T-helper 2 cell (primary cell): ENCODE measurements around the gene MUC5AC.
A peak's percentile ranks its signal among the peaks of the same experiment; 100 is the strongest.

Experiments
- DNase-seq, 5 experiments: peaks; one replicate each; pipeline versions ENCODE4 v3.0.0 to v3.0.0-alpha.2; 2012 to 2022

Gene MUC5AC

DNA sequence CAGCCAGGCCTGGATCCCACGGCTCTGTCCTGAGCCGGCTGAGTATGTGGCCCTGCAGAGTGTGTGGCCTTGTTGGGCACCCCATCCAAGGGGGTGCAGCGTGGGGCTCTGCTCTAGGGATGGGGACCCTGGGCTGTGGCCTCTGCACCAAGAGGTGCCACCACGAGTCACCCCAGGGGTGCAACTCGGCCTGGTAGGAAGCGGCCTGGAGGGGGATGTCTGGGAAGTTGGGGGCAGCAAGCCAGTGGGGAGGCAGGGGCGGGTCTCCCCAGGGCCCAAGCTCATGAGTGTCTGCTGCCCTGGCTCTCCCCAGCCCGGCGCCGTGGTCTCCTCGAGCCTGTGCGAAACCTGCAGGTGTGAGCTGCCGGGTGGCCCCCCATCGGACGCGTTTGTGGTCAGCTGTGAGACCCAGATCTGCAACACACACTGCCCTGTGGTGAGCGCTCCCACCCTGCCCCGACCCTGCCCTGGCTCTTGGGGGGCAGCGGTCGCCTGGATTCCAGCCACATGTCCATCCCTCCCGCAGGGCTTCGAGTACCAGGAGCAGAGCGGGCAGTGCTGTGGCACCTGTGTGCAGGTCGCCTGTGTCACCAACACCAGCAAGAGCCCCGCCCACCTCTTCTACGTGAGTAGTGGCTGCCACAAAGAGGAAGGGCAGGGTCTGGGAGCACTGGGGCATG, 40.9 kb downstream of the MUC5AC start:
- DNase-seq = peak in 1 of 5 experiments; percentile 6

GRCh38 chr11:1199241-1199750, 41.5 kb downstream of the MUC5AC start:
- DNase-seq = no peak

- DNase-seq = no peak
Measured at GRCh38 chr11:1199751-1200610, 42.2 kb downstream of the MUC5AC start.

DNA sequence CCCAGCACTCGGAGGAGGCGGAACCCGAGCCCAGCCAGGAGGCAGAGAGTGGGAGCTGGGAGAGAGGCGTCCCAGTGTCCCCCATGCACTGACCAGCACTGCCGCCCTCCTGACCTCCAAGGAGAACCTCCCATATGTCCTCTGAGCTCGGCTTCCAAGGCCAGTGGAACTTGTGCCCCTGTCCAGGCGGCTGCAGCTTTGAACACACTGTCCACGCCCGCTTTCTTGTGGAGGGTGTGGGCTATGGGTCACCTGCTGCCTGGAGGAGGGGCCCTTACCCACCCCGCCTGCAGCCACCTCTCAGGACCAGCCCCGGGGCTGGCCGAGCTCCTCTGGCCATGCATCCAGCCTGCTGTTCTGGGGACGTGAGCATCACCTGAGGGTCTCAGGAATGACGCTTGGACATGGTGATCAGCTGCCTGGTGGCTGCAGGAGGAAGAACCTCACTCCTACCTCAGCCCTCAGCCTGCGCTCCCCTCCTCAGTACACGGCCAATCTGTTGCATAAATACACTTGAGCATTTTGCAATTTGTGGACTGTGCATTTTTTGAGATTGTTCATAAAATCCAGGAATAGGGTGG, 42.9 kb downstream of the MUC5AC start:
- DNase-seq = no peak

DNA sequence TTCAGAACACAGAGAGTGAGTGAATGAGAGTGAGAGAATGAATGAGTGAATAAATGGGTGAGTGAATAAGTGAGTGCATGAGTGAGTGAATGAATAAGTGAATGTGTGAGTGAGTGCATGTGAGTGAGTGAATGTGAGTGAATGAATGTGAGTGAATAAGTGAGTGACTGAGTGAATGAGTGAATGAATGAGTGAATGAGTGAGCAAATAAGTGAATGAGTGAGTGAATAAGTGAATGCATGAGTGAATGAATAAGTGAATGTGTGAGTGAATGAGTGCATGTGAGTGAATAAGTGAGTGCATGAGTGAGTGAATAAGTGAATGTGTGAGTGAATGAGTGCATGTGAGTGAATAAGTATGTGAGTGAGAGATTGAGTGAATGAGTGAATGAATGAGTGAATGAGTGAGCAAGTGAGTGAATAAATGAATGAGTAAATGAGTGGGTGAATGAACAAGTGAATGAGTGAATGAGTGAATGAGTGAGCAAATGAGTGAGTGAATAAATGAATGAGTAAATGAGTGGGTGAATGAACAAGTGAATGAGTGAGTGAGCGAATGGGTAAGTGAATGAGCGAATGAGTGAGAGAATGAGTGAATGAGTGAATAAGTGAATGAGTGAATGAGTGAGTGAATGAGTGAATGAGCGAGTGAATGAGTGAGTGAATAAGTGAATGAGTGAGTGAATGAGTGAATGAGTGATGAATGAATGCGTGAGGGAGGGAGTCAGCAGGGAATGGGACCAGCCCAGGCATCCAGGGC, 43.8 kb downstream of the MUC5AC start:
- peak in 1 of 5 experiments; percentile 35 for DNase-seq

- DNase-seq = no peak
Measured at GRCh38 chr11:1202154-1202775, 44.5 kb downstream of the MUC5AC start.

GRCh38 chr11:1202776-1203504, 45.2 kb downstream of the MUC5AC start:
- peak; percentile 23 to 50 (median 43) for DNase-seq

- DNase-seq = no peak
Measured at GRCh38 chr11:1203505-1204271, 45.9 kb downstream of the MUC5AC start.

DNA sequence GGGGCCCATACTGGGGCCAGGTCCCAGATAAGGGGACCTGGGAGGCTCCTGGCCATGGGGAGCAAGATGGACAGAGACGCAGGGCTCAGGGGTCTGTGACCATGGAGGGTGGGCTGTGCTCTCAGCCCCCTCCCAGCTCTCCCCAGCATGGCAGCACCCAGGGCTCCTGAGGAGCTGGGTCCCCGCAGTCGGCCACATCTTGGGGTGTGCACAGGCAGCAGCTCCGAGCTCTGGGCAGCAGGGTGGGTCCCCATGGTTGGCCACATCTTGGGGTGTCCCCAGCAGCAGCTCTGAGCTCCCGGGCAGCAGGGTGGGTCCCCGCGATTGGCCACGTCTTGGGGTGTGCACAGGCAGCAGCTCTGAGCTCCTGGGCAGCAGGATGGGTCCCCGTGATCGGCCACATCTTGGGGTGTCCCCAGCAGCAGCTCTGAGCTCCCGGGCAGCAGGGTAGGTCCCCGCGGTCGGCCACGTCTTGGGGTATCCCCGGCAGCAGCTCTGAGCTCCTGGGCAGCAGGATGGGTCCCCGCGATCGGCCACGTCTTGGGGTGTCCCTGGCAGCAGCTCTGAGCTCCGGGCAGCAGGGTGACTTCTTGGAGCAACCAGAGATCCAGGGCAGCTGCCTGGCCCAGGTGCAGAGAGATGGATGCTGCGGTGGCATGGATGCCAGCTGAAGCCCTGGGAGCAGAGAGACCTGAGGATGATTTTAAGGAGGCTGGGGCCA, 46.8 kb downstream of the MUC5AC start:
- DNase-seq = no peak

DNA sequence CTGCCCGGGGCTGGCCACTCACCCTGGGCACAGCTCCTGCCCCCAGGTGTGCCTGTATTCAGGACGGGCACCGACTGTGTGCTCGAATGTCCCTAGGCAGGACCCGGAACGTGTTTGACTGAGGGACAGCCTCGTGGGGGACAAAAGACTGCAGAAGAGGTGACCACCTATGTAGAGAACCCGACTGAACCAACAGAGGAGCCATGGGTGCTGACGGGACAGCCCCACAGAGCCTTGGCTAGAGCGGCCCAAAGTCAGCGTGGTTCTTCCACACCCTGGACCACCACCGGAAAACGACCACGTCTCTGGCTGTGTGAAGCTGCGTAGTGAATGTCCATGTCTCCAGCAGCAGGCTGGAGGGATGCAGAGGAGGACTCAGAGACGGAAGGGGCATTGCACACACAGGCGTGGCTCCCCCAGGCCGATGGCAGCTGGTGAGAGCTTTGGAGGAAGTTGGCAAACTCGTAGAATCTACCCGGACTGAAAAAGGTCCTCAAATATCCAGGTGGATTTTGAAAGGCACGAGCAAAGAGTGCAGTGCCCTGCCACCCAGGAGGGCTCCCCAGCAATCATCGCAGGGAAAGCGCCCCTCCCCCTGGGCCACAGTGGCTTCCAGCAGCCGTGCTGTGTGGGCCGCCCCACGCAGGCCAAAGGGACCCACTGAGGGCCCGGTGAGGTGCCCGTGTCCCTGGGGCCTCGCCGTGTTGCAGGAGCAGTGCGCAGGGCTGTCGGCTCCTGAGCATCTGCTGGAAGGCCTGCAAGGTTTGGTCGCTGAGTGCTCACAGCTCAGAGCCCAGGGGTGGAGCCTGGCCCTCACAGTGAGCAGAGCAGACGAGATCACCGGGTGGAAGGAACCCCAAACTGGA, 47.6 kb downstream of the MUC5AC start:
- no peak for DNase-seq

DNA sequence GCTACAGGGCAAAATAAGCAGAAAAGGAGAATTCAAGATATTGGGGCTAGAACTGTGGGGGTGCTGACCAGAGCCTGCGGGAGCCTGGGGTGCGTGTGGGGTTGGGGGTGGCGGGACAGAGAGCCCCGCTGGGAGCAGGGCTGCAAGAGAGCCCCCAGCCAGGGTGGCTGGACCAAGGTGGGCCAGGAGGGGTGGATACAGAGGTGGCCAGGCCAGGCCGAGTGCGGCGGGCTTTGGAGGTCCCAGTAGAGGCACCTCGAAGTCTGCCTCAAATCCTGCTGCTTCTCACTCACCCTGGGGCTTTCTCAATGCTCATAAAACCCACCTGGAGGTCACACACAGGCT, 48.2 kb downstream of the MUC5AC start:
- DNase-seq = no peak

GRCh38 chr11:1206391-1207271, 48.9 kb downstream of the MUC5AC start:
- DNase-seq = no peak

DNA sequence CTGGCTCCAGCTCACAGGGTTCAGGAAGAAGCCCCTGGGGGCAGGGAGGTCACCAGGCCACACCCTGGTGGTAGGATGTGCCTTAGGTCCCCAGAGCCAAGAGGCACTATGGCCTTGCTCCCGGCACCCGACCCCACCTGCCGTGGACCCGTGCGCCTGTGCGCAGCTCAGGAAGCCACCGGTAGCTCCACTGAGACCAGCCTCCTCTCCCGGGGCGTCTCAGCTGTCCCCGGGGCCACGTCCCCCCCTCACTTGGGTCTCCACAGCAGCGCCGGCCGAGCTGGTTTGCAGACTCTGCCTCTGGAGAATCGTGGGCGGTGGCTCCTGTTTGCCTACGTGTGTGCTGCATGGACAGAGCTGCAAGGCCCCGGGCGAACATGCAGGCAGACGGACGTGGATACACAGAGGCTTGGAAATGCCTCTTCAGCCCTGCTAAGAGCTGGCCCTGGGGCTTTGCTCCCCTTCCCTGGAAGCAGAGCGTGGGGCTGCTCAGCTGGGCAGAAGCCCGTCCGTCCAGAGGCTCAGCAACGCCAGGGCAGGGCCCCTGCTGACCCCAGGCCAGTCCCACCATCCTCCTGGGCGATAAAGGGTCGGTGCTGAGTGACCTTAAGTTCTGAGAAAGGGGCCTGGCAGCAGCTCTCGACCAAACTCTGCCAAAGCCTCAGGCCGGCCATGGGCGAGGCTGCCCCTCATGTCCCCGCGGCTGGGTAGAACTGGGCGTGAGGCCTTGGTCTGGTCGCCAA, 49.8 kb downstream of the MUC5AC start:
- DNase-seq = no peak

DNA sequence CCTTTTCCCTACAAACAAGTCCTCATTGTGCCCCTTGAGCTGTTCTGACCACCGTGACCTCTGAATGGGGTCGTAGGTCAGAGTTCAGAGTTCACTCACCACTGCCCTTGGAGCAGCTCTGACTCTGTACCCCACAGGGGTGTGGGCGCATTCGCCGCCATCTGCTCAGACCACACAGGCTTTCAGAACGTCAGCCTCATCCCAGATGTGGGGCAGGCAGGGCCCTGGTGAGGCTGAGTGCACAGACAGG, 50.3 kb downstream of the MUC5AC start:
- no peak for DNase-seq

DNA sequence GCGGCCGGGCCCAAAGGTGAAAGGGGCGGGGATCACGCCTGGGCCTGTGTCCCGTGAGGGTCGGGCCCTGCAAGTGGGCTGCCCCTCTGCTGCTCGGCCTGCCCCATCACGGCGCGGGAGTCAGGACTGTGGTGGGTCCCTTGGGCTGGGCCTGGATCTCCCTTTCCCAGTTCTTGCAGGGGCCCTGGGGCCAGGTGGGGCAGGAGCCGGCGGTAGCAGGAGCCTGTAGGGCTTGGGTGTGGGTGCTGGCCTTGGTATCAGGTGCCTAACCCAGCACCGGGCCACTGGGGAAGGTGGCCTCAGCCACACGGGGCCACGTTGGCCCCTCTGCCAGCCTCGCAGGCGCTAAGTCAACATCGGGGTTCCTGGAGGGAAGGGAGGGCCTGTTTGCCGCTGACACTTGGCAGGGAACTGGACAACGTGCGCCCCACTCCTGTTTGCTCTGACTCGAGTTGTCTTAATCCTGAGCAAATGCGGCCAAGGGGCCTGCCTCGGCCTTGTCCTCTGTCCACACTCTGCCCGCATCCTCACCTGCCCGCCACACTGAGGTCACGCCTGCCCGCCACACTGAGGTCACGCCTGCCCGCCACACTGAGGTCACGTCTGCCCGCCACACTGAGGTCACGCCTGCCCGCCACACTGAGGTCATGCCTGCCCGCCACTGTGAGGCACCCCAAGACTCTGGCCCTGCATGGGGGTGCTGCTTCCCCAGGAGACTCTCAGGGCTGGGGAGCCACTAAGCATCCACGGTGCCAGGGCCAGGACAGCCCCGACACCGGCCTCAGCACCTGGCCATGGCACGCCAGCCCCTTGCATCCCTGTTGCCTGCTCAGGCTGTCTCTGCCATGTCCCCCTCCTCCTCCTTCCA, 50.9 kb downstream of the MUC5AC start:
- DNase-seq = no peak

DNA sequence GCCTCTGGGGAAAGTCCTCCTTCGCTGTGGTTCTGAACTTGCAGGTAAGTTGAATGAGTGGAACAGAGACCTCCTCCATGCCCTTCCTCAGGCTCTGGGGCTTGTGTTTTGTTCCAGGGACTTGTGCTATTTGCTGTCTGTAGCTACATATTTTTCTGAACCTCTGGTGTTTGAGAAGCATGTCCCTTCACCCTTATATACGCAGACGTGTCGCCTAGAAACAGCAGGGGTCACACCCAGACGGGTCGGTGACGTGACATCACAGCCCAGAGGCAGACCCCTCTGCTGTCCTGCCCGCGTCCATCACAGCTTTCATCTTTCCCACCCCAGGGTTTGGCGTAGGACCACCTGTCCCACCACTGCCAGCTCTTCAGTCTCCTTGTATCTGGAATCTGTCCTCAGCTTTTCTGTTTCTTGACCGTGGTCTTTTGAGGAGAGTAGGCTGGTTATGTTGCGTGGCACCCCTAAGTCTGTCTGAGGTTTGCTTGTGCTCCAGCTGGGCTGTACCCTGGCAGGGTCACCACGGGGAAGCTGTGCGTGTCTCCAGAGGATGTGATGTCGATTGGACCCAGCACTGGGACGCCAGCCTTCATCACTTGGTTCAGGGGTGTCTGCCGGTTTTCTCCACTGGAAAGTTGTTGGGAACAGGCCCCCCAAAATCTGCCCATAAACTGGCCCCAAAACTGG, 51.8 kb downstream of the MUC5AC start:
- DNase-seq = no peak
